GM12873 (cell line): ENCODE data around the gene SRL.

ENCODE experiments used
- TF ChIP-seq, protein P1 (sequence below): IDR thresholded peaks from 2 replicates; pipeline ENCODE4 v1.5.1; 2012; ENCODE audit warnings: low read depth, mild to moderate bottlenecking, moderate library complexity, low read length, control low read depth; ENCODE audit not compliant: insufficient read depth; ENCODE audit errors: missing control alignments

Gene SRL

GRCh38 chr16:4204521-4204920, 37.4 kb downstream of the SRL start:
- TF ChIP-seq, protein P1, sequence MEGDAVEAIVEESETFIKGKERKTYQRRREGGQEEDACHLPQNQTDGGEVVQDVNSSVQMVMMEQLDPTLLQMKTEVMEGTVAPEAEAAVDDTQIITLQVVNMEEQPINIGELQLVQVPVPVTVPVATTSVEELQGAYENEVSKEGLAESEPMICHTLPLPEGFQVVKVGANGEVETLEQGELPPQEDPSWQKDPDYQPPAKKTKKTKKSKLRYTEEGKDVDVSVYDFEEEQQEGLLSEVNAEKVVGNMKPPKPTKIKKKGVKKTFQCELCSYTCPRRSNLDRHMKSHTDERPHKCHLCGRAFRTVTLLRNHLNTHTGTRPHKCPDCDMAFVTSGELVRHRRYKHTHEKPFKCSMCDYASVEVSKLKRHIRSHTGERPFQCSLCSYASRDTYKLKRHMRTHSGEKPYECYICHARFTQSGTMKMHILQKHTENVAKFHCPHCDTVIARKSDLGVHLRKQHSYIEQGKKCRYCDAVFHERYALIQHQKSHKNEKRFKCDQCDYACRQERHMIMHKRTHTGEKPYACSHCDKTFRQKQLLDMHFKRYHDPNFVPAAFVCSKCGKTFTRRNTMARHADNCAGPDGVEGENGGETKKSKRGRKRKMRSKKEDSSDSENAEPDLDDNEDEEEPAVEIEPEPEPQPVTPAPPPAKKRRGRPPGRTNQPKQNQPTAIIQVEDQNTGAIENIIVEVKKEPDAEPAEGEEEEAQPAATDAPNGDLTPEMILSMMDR: no peak

DNA sequence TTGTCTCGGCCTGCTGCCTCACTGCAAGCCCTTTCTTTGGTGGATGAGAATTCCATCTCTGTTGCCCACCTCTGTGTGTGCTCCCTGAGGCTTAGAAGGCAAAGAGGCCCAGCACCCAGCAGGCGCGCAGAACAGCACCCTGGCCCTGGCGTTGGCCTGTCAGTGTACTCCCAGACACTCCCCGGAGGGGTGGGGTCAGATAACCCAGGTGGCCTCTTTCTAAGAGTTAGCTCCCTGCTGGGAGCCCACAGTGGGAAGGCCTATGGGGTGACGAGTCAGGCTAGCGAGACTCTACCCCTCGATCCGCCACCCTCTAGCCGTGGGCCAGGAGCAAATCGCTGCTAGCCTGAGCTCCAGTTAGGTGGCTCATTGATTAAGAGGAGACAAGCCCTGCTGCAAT, 38.1 kb downstream of the SRL start:
- TF ChIP-seq, protein P1: no peak

DNA sequence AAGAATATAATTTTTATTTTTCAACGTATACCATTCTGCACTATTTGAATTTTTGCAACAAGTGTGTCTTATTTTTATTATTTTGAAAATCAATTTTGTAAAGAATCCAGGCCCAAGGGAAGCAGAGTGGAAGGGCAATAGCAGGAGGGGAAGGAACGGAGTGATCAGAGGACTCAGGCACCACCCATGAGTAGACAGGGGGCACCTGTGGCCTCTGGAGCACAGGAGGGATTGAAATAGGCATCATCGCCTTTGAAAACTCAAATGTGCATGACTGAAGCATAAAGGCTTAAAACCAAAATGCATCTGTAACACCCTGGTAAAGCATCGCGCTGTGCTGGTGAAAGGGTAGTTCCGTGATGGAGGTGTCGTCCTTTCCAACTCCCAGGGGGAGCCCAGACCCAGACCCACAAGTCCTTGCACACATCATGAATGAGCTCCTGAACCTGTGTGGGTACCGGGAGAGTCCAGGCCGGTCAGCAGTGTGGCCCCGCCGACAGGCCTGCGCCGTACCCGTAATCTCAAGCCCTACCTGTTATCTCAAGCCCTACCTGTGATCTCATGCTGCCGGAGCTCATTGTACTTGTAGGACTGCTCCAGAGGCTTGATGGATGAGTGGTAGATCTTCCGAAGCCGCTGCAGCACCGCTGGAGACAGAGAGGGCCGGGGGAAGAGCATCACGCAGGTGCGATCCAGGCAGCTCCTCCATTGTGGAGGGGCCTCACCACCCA, 39.1 kb downstream of the SRL start:
- TF ChIP-seq, protein P1: no peak

DNA sequence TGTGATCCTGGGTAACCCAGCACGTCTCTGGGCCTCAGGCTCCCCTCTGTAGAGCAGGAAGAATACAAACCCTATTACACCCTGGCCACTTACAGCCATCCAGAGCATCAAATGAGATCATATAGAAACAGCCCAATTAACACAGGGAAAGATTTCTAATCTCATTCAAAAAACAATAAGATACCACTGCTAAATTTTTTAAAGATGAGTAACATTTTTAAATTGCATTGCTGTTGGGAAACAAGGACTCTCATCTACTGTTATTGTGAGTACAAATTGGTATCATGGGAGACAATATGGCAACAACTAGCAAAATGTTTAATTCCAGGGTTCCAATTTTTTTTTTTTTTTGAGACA, 41.1 kb downstream of the SRL start:
- TF ChIP-seq, protein P1: no peak

DNA sequence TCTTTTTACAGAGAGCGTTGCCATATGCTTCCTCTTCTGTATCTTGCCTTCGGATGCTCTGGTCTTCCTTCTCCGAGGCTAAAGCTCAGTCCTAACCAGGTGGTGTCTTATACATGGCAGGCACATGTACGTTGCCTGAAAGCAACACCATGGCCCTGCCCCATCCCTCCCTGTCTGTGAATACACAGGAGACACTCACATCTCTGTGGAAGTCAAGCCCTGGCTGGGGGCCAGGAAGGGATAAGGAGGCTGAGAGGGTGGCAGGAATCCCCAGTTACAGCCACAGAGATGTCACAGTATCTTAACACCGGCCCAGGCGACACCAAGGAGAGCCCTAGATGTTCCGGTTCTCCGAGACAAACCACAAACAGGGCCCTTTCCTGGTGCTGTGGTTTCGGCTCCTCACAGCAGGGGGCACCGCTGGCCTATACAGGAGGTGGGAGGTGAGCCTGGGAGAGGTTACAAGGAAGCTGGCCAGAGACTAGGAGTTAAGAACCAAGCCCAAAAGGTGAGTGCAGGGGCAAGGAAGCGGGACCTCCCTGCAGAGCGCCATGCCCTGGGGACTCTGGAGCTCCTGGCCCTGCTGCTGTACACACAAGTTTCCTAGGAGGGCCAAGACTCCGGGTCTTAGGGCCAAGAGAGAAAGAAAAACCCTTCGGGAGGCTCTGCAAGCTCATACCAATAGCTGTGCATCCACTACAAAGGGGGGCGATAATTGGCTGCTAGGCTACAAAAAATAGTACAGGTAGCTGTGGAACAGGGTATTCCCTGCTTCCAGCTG, 41.7 kb downstream of the SRL start:
- TF ChIP-seq, protein P1: peak; percentile 59

- TF ChIP-seq, protein P1: no peak
Measured at GRCh38 chr16:4198816-4199215, 43.1 kb downstream of the SRL start.

- TF ChIP-seq, protein P1: no peak
Measured at GRCh38 chr16:4194661-4195060, 47.2 kb downstream of the SRL start.
